IPS-18a (cell line): ENCODE results near the gene UBE2L3.
"Not testable (repeated sequence)": the region's sequence is repeated elsewhere in the genome, so short reads cannot be mapped to it uniquely, and the experiment has no call there.

ENCODE experiments used
- H3K27ac ChIP-seq: one replicate; pipeline ENCODE4 v1.5.1; 2013; ENCODE audit warnings: low read length
- H3K27me3 ChIP-seq: one replicate; pipeline ENCODE4 v1.6.1; 2013; ENCODE audit warnings: mild to moderate bottlenecking, low read length; ENCODE audit not compliant: control insufficient read depth, insufficient read depth
- H3K36me3 ChIP-seq: one replicate; pipeline ENCODE4 v1.6.1; 2013; ENCODE audit warnings: low read depth, low read length; ENCODE audit not compliant: control insufficient read depth
- H3K4me1 ChIP-seq: one replicate; pipeline ENCODE4 v1.6.1; 2013; ENCODE audit warnings: low read depth, low read length; ENCODE audit not compliant: control insufficient read depth
- H3K4me3 ChIP-seq: one replicate; pipeline ENCODE4 v1.5.1; 2013; ENCODE audit warnings: low read length
- H3K9ac ChIP-seq: one replicate; pipeline ENCODE4 v1.6.1; 2013; ENCODE audit warnings: mild to moderate bottlenecking, low read length, moderate library complexity
- H3K9me3 ChIP-seq: one replicate; pipeline ENCODE4 v1.6.1; 2013; ENCODE audit warnings: low read depth, low read length; ENCODE audit not compliant: control insufficient read depth

Gene UBE2L3

GRCh38 chr22:21634844-21635243 is 67.3 kb downstream of the UBE2L3 start:
- H3K4me1 ChIP-seq, result no peaks in the 10 kb centered on the region
- no peaks in the 10 kb centered on the region for H3K27me3 ChIP-seq
- H3K36me3 ChIP-seq, result no peaks in the 10 kb centered on the region
- no peak overlapping the region for H3K9ac ChIP-seq
- no peak overlapping the region for H3K4me3 ChIP-seq
- no peaks in the 10 kb centered on the region for H3K9me3 ChIP-seq
- no peak overlapping the region for H3K27ac ChIP-seq

- no peaks in the 10 kb centered on the region for H3K9me3 ChIP-seq
- peaks cover 2% of the 10 kb centered on the region for H3K4me1 ChIP-seq
- H3K4me3 ChIP-seq, result no peak overlapping the region
- peaks cover 5% of the 10 kb centered on the region for H3K27me3 ChIP-seq
- no peak overlapping the region for H3K9ac ChIP-seq
- H3K27ac ChIP-seq, result no peak overlapping the region
- no peaks in the 10 kb centered on the region for H3K36me3 ChIP-seq
Measured at GRCh38 chr22:21635771-21636510, 68.4 kb downstream of the UBE2L3 start.

GRCh38 chr22:21636629-21637218 is 69.2 kb downstream of the UBE2L3 start:
- H3K4me1 ChIP-seq, result peaks cover 4% of the 10 kb centered on the region
- no peak overlapping the region for H3K27ac ChIP-seq
- H3K9ac ChIP-seq, result no peak overlapping the region
- no peaks in the 10 kb centered on the region for H3K9me3 ChIP-seq
- H3K36me3 ChIP-seq, result no peaks in the 10 kb centered on the region
- H3K27me3 ChIP-seq, result peaks cover 10% of the 10 kb centered on the region
- H3K4me3 ChIP-seq, result no peak overlapping the region

- not testable (repeated sequence) for H3K27me3 ChIP-seq, H3K9me3 ChIP-seq, H3K27ac ChIP-seq, H3K9ac ChIP-seq, H3K36me3 ChIP-seq, H3K4me3 ChIP-seq, H3K4me1 ChIP-seq
Measured at GRCh38 chr22:21637450-21637849, 69.9 kb downstream of the UBE2L3 start.

- H3K36me3 ChIP-seq, result no peaks in the 10 kb centered on the region
- H3K4me3 ChIP-seq, result no peak overlapping the region
- no peaks in the 10 kb centered on the region for H3K9me3 ChIP-seq
- H3K27me3 ChIP-seq, result peaks cover 10% of the 10 kb centered on the region
- no peak overlapping the region for H3K9ac ChIP-seq
- peaks cover 6% of the 10 kb centered on the region for H3K4me1 ChIP-seq
- H3K27ac ChIP-seq, result no peak overlapping the region
Measured at GRCh38 chr22:21639359-21639758, 71.8 kb downstream of the UBE2L3 start.

- Histone ChIP-seq H3K9ac (no peak overlapping the region), H3K36me3 (no peaks in the 10 kb centered on the region), H3K27me3 (peaks cover 10% of the 10 kb centered on the region), H3K4me1 (peaks cover 6% of the 10 kb centered on the region), H3K27ac (no peak overlapping the region), H3K9me3 (no peaks in the 10 kb centered on the region), H3K4me3 (no peak overlapping the region)
Measured at GRCh38 chr22:21640810-21641209, 73.3 kb downstream of the UBE2L3 start.

- H3K9ac ChIP-seq, result peak overlapping the region; percentile 42
- no peaks in the 10 kb centered on the region for H3K36me3 ChIP-seq
- H3K9me3 ChIP-seq, result no peaks in the 10 kb centered on the region
- peaks cover 10% of the 10 kb centered on the region for H3K27me3 ChIP-seq
- H3K4me3 ChIP-seq, result peak overlapping the region; percentile 66
- H3K4me1 ChIP-seq, result peaks cover 6% of the 10 kb centered on the region
- no peak overlapping the region for H3K27ac ChIP-seq
Measured at GRCh38 chr22:21641417-21641788, 73.9 kb downstream of the UBE2L3 start.

- peak within 1 kb of the TSS; percentile 66 for H3K4me3 ChIP-seq
- peaks cover 6% of the 10 kb centered on the region for H3K4me1 ChIP-seq
- no peaks in the 10 kb centered on the region for H3K36me3 ChIP-seq
- no peaks in the 10 kb centered on the region for H3K9me3 ChIP-seq
- H3K9ac ChIP-seq, result peak within 1 kb of the TSS; percentile 42
- H3K27me3 ChIP-seq, result peaks cover 10% of the 10 kb centered on the region
- no peak within 1 kb of the TSS for H3K27ac ChIP-seq
Measured at GRCh38 chr22:21641789-21642583, 74.5 kb downstream of the UBE2L3 start, which contains the start of gene SDF2L1. SDF2L1 (plus strand) TSS chr22:21642302; CDS start chr22:21642337, 35 bp downstream.

- Histone ChIP-seq H3K4me1 (peaks cover 6% of the 10 kb centered on the region), H3K4me3 (peak overlapping the region; percentile 66), H3K9ac (peak overlapping the region; percentile 17), H3K9me3 (no peaks in the 10 kb centered on the region), H3K36me3 (no peaks in the 10 kb centered on the region), H3K27me3 (peaks cover 10% of the 10 kb centered on the region), H3K27ac (no peak overlapping the region)
Measured at GRCh38 chr22:21642584-21643448, 75.3 kb downstream of the UBE2L3 start.

- H3K4me3 ChIP-seq, result peak overlapping the region; percentile 66
- peaks cover 10% of the 10 kb centered on the region for H3K27me3 ChIP-seq
- peaks cover 6% of the 10 kb centered on the region for H3K4me1 ChIP-seq
- H3K9me3 ChIP-seq, result no peaks in the 10 kb centered on the region
- no peak overlapping the region for H3K27ac ChIP-seq
- no peak overlapping the region for H3K9ac ChIP-seq
- no peaks in the 10 kb centered on the region for H3K36me3 ChIP-seq
Measured at GRCh38 chr22:21643533-21644357, 76.2 kb downstream of the UBE2L3 start.
